Measurements from ENCODE around the gene CEP57L1.

- TF ChIP-seq CTCF (IDR thresholded peaks at IDR 0.05) (no peak), POLR2AphosphoS5 (IDR thresholded peaks at IDR 0.05; ENCODE audit: insufficient read depth in 1 of 2, low read depth in 1 of 2) (no peak)
These were observed 7.5 kb downstream of the CEP57L1 start for GRCh38 chr6:109102762-109103161.
